GM21717 (cell line): ENCODE data around the gene ALMS1.
"Not testable (repeated sequence)": the region's sequence is repeated elsewhere in the genome, so short reads cannot be mapped to it uniquely, and the experiment has no call there.

Experiments
- ATAC-seq: cut with Tn5 transposase; IDR thresholded peaks from one replicate; pipeline ENCODE4 v1.9.1; 2021; ENCODE audit warnings: mild to moderate bottlenecking, moderate library complexity; ENCODE audit not compliant: unreplicated experiment

Gene ALMS1, protein sequence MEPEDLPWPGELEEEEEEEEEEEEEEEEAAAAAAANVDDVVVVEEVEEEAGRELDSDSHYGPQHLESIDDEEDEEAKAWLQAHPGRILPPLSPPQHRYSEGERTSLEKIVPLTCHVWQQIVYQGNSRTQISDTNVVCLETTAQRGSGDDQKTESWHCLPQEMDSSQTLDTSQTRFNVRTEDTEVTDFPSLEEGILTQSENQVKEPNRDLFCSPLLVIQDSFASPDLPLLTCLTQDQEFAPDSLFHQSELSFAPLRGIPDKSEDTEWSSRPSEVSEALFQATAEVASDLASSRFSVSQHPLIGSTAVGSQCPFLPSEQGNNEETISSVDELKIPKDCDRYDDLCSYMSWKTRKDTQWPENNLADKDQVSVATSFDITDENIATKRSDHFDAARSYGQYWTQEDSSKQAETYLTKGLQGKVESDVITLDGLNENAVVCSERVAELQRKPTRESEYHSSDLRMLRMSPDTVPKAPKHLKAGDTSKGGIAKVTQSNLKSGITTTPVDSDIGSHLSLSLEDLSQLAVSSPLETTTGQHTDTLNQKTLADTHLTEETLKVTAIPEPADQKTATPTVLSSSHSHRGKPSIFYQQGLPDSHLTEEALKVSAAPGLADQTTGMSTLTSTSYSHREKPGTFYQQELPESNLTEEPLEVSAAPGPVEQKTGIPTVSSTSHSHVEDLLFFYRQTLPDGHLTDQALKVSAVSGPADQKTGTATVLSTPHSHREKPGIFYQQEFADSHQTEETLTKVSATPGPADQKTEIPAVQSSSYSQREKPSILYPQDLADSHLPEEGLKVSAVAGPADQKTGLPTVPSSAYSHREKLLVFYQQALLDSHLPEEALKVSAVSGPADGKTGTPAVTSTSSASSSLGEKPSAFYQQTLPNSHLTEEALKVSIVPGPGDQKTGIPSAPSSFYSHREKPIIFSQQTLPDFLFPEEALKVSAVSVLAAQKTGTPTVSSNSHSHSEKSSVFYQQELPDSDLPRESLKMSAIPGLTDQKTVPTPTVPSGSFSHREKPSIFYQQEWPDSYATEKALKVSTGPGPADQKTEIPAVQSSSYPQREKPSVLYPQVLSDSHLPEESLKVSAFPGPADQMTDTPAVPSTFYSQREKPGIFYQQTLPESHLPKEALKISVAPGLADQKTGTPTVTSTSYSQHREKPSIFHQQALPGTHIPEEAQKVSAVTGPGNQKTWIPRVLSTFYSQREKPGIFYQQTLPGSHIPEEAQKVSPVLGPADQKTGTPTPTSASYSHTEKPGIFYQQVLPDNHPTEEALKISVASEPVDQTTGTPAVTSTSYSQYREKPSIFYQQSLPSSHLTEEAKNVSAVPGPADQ (N-terminal part only)

GRCh38 chr2:73385504-73386341 lies at the start of gene ALMS1:
Gene ALMS1, plus strand, starts transcription at chr2:73385836. Its CDS starts 33 bp downstream, at chr2:73385869.
- ATAC-seq = peak; percentile 87

DNA sequence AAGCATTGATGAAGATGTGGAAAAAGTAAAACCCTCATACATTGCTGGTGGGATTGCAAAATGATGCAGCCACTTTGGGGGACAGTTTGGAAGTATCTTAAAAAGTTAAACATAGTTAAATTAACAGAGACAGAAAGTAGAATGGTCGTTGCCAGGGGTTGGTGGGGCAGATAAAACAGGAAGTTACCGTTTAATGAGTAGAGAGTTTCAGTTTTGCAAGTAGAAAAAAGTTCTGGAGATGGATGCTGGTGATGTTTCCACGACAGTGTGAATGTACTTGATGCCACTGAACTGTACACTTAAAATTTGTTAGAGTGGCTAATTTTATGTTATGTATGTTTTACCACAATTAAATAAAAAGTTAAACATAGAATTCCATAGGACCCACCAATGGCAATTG lies 47.8 kb upstream of the ALMS1 start:
- ATAC-seq = no peak

DNA sequence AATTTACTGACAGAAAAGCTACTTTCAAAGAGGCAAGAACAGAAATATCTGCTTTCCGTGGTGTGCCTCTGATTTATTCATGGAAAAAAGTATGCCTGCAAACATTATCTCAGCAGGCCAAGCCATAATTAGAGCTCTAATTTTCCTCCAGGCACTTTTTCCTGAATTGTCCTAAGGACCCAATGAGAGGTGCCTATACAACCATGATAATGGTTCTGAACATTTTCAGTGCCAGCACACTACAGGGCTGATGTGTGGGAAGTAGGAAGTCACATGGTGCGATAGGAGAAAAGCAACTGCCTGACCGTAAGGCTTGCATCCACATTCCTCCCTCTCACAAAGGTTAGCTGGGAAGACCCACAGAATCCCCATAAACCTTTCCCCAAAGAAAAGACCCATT lies 46.4 kb upstream of the ALMS1 start:
- no peak for ATAC-seq

DNA sequence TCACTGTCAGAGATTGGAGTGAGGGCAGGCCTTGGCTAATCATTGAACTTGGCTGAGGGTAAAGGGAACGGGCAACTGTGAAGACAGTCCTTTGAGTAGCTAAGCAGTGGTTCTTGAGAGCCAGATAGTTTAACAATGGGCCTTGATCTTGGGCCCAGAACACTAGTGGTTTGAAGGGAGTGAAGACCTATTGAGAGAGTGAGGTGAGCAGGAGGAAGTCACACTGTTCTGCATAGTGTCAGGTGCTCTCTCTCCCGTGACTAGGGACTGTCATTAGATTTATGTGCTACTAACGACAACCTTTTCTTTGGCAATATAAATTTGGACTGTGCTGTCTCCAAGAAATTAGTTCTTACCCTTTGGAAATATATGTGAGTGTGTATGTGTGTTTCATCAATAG lies 44.6 kb upstream of the ALMS1 start:
- no peak for ATAC-seq

DNA sequence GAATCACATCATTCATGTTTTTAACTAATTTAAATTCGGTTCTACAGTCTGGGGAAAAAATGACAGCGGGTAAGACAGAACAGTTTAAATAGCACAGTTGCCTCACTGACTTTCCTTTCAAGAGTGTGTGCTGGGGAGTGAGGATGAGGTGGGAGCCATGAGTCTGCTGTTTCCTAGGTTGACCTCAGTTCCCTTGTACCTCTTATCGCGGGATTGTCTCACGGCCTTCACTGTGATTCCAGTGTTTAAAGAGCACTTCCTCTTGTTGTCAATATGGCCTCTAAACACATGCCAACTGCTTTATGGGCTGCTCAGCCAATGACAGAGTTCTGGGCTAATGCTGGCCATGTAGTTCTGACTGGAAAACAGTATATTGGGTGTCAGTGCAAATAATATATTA lies 41.6 kb upstream of the ALMS1 start:
- no peak for ATAC-seq

DNA sequence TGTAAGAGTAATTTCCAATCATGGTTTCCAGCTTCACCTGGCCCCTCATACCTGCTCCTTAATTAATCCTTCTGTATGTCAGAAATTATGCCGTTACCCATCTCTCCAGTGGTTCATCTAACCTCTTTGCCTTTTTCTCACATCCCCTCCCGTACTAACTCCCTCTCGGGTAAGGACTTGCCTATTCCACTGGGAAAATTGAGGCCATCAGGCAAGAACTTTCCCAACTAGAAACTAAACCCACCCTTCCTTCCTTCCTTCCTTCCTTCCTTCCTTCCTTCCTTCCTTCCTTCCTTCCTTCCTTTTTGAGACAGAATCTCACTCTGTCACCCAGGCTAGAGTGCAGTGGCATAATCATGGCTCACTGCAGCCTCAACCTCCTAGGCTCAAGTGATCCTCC lies 40.9 kb upstream of the ALMS1 start:
- ATAC-seq = not testable (repeated sequence)

- no peak for ATAC-seq
Observed at GRCh38 chr2:73350035-73350691, 35.5 kb upstream of the ALMS1 start.

- ATAC-seq = no peak
Observed at GRCh38 chr2:73356097-73356496, 29.5 kb upstream of the ALMS1 start.

DNA sequence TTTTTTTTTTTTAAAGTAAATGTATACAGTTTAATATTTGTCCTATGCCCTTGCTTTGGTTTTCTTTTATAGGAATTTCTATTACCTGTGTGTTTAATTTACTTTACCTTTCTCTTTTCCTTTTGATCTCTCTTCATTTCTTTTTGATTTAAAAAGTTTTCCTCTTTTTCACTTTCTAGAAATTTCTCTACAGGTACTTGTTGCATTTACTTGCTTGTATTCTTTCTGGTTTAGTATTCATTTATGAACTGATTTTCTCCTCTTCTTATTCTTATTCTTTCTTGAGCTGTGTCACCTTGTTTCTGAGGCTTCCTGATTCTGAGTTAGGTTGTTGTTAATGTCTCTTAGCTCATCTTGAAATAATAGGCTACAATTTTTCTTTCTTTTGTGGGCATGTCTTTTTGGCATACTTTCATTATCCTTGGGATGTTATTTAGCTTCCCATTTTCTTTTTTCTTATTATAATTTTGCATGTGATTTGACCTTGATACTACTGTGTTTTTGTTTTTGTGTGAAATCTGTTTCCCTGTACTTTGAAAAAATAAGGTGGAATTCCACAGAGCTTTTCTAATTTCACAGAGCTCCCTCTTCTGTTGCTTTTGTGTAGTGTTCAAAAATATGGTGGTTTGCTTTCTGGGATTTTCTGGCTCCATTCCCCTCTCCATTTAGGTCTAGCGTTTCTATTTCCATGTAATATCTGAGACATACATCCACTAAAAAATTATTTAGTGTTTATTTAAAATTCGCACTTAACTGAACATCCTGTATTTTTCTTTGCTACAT lies 25.5 kb upstream of the ALMS1 start:
- ATAC-seq = no peak

DNA sequence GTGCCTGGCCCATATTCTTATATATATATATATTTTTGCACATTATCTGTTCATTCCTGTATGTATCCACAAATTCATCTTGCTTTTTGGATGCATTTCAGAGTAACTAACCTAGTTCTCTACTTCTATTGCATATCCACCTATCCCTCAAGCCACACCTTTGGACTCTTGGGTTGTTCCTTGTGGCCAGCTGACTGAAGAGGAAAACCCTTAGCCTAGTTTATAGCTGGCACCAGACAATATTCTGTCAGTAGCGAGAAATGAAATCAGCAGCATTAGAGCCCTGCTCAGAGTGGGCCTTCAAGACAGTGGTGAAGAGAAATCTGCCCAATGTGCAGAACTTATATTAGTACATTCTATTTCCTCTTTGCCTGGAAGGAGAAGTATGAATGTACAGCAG lies 19.6 kb upstream of the ALMS1 start:
- no peak for ATAC-seq

DNA sequence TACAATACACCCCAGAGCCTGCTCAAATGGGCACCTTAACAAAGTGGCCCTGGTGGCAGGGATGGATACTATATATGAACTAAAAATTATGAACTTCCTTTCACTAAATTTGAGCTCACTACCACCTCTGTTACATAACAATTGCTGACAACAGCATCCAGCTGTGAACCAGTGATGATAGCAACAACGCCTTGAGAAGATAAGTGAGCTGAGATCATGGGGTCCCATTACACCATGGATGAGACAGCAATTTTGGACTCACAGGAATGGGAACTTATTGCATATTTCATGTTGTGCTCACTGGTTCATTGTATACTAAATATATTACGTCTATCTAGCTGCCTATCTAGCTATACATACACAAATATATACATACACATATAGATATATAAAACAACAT lies 16.9 kb upstream of the ALMS1 start:
- no peak for ATAC-seq

GRCh38 chr2:73370348-73370747 lies 15.3 kb upstream of the ALMS1 start:
- ATAC-seq = no peak

DNA sequence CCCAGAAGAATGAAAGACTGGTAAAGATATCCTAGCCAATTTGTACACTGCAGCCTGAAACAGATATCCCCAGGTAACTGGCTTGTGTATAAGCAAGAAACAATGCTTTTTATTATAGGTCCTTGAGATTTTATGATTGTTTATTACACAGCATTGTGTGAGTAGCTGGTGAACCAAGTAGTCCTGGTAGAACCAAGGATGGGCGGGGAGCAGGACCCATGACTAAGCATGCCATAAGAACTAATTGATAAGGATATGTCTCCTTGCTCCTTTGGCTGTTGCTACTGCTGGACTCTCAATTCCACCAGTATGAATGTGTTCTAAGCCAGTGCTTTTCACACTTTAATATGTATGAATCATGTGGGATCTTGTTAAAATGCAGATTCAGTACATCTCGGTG lies 12.3 kb upstream of the ALMS1 start:
- no peak for ATAC-seq

DNA sequence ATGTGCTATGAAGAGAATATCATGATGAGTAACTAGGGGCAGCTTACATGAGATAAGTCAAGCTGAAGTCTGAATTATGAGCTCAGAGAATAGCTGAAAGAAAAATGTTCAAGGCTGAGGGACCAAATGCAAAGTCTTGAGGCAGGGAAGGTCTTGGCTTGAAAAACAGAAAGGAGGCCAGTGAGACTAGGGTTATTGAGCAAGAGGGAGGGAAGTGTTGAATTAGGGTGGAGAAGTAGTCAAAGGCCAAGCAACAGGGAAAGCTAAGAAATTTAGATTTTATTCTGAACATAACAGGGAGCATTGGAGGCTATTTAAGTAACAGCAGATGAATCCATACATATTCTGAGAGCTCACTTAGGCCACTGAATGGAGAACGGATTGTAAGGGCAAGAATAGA lies 11.4 kb upstream of the ALMS1 start:
- ATAC-seq = no peak

DNA sequence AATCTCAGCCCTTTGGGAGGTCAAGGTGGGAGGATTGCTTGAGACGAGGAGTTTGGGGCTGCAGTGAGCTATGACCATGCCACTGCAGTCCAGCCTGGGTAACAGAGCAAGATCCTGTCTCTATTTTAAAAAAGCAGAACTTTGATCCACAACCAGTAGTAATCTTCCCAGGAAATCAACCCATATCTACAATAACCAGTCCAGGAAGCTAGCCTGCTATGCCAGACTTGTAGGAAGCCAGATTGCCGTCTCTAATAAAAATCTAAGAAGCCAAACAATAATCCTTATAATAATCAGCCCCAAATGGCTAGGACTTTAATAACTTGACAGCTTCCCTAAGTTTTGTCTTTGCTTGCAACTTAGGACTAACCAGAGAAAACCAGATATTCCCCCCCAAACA lies 9.0 kb upstream of the ALMS1 start:
- no peak for ATAC-seq

GRCh38 chr2:73383036-73383435 lies 2.6 kb upstream of the ALMS1 start:
- no peak for ATAC-seq

GRCh38 chr2:73385123-73385503 lies 523 bp upstream of the ALMS1 start:
- ATAC-seq = no peak

DNA sequence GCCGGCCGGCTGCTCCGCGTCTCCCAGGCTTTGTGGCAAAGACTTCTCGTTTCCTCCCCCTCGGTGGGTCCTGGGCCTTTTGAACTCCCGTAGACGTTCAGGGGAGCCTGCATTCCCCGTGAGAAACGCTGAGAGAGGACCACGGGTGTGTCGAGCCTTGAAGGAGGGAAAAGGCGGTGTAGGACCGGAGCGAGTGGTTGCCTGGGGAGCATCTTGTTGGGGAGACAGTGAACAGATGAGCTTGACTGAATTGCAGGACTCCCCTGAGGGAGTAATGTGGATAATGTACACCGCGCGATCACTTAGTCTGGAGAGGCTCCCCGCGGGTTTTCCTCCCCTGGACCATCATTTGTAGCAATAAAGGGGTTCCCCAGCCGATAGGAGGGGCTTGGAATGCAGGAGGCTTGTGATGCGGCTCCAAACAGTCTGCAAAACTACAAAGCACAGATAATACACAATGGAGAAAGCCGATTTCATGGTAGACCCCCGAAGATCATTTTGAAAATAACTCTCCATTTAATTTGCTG lies 769 bp downstream of the ALMS1 start:
- peak; percentile 21 for ATAC-seq
